ENCODE measurements around the gene MYL12B.

- TF ChIP-seq, protein P1, sequence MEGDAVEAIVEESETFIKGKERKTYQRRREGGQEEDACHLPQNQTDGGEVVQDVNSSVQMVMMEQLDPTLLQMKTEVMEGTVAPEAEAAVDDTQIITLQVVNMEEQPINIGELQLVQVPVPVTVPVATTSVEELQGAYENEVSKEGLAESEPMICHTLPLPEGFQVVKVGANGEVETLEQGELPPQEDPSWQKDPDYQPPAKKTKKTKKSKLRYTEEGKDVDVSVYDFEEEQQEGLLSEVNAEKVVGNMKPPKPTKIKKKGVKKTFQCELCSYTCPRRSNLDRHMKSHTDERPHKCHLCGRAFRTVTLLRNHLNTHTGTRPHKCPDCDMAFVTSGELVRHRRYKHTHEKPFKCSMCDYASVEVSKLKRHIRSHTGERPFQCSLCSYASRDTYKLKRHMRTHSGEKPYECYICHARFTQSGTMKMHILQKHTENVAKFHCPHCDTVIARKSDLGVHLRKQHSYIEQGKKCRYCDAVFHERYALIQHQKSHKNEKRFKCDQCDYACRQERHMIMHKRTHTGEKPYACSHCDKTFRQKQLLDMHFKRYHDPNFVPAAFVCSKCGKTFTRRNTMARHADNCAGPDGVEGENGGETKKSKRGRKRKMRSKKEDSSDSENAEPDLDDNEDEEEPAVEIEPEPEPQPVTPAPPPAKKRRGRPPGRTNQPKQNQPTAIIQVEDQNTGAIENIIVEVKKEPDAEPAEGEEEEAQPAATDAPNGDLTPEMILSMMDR (IDR thresholded peaks at IDR 0.05), result no peak
- TF ChIP-seq POLR2A (IDR thresholded peaks at IDR 0.05), result no peak
Observed at GRCh38 chr18:3218819-3219218, 43.1 kb upstream of the MYL12B start.
